Nephron progenitor cell (in vitro differentiated cells): ENCODE measurements around the gene TRPV5.

Experiments
- DNase-seq: peaks from one replicate; pipeline ENCODE4 v3.0.0; 2021
- H3K27ac Mint-ChIP-seq: 2 replicates; pipeline ENCODE4 v1.8.0; 2021; ENCODE audit warnings: mild to moderate bottlenecking, moderate library complexity, mixed read lengths
- H3K27me3 Mint-ChIP-seq: 2 replicates; pipeline ENCODE4 v1.8.0; 2021; ENCODE audit warnings: mild to moderate bottlenecking, low read depth, mixed read lengths; ENCODE audit not compliant: poor library complexity
- H3K36me3 Mint-ChIP-seq: 2 replicates; pipeline ENCODE4 v1.8.0; 2021; ENCODE audit warnings: low read depth, mixed read lengths
- H3K4me1 Mint-ChIP-seq: 2 replicates; pipeline ENCODE4 v1.8.0; 2021; ENCODE audit warnings: mixed read lengths
- H3K4me3 Mint-ChIP-seq: 2 replicates; pipeline ENCODE4 v1.8.0; 2021; ENCODE audit warnings: mild to moderate bottlenecking, moderate library complexity, mixed read lengths
- H3K9me3 Mint-ChIP-seq: 2 replicates; pipeline ENCODE4 v1.8.0; 2021; ENCODE audit warnings: mild to moderate bottlenecking, moderate library complexity, mixed read lengths
- CTCF ChIP-seq: fragments of 200-600 bp; sonication (generic); IDR thresholded peaks from 2 replicates; pipeline ENCODE4 v1.5.0; 2021; ENCODE audit warnings: antibody characterized with exemption

Gene TRPV5

GRCh38 chr7:142892951-142893350, 40.6 kb downstream of the TRPV5 start:
- Mint-ChIP-seq H3K27ac (no peak overlapping the region), H3K4me3 (no peak overlapping the region), H3K27me3 (peaks cover 40% of the 10 kb centered on the region), H3K36me3 (no peaks in the 10 kb centered on the region), H3K9me3 (no peaks in the 10 kb centered on the region), H3K4me1 (peaks cover 22% of the 10 kb centered on the region)
- no peak for TF ChIP-seq CTCF
- no peak for DNase-seq

- H3K4me3 Mint-ChIP-seq, result no peak overlapping the region
- no peak overlapping the region for H3K27ac Mint-ChIP-seq
- H3K4me1 Mint-ChIP-seq, result peaks cover 33% of the 10 kb centered on the region
- TF ChIP-seq CTCF, result no peak
- no peaks in the 10 kb centered on the region for H3K36me3 Mint-ChIP-seq
- DNase-seq, result no peak
- H3K9me3 Mint-ChIP-seq, result no peaks in the 10 kb centered on the region
- peaks cover 27% of the 10 kb centered on the region for H3K27me3 Mint-ChIP-seq
Measured at GRCh38 chr7:142891490-142892082, 42.0 kb downstream of the TRPV5 start.

- TF ChIP-seq CTCF, result no peak
- H3K36me3 Mint-ChIP-seq, result no peaks in the 10 kb centered on the region
- H3K27ac Mint-ChIP-seq, result no peak overlapping the region
- H3K27me3 Mint-ChIP-seq, result peaks cover 21% of the 10 kb centered on the region
- peaks cover 37% of the 10 kb centered on the region for H3K4me1 Mint-ChIP-seq
- H3K4me3 Mint-ChIP-seq, result no peak overlapping the region
- H3K9me3 Mint-ChIP-seq, result no peaks in the 10 kb centered on the region
- DNase-seq, result no peak
Measured at GRCh38 chr7:142890874-142891485, 42.6 kb downstream of the TRPV5 start.

GRCh38 chr7:142889816-142890215, 43.7 kb downstream of the TRPV5 start:
- H3K4me3 Mint-ChIP-seq, result no peak overlapping the region
- peaks cover 15% of the 10 kb centered on the region for H3K27me3 Mint-ChIP-seq
- no peaks in the 10 kb centered on the region for H3K9me3 Mint-ChIP-seq
- H3K27ac Mint-ChIP-seq, result no peak overlapping the region
- DNase-seq, result no peak
- H3K36me3 Mint-ChIP-seq, result no peaks in the 10 kb centered on the region
- peaks cover 48% of the 10 kb centered on the region for H3K4me1 Mint-ChIP-seq
- no peak for TF ChIP-seq CTCF

GRCh38 chr7:142887282-142888015, 46.1 kb downstream of the TRPV5 start:
- Mint-ChIP-seq H3K27me3 (peaks cover 16% of the 10 kb centered on the region), H3K9me3 (no peaks in the 10 kb centered on the region), H3K27ac (peak overlapping the region; percentile 33), H3K4me1 (peaks cover 72% of the 10 kb centered on the region), H3K4me3 (no peak overlapping the region), H3K36me3 (no peaks in the 10 kb centered on the region)
- DNase-seq, result no peak
- TF ChIP-seq CTCF, result no peak
